RWPE2 (cell line): ENCODE data around the gene UQCRQ.

ENCODE experiments used
- ATAC-seq: fragments of 200-7000 bp; cut with Tn5 transposase; 3 replicates; pipeline ENCODE4 v1.9.1; 2021; ENCODE audit warnings: low read depth
- DNase-seq: peaks from one replicate; pipeline ENCODE4 v3.0.0-alpha.2; 2020; ENCODE audit warnings: low spot score
- H3K27ac ChIP-seq: fragments of 450-650 bp; 2 replicates; pipeline ENCODE4 v1.5.1; 2017; ENCODE audit warnings: mild to moderate bottlenecking; ENCODE audit not compliant: poor library complexity, severe bottlenecking
- H3K27me3 ChIP-seq: fragments of 250-450 bp; sonication (Bioruptor Pico); 2 replicates; pipeline ENCODE4 v1.5.1; 2021; ENCODE audit warnings: mild to moderate bottlenecking, moderate library complexity; ENCODE audit not compliant: insufficient read depth, poor library complexity, severe bottlenecking
- H3K36me3 ChIP-seq: fragments of 250-450 bp; sonication (Bioruptor Pico); 2 replicates; pipeline ENCODE4 v1.5.1; 2020; ENCODE audit warnings: low read depth, mild to moderate bottlenecking, moderate library complexity
- H3K4me1 ChIP-seq: fragments of 250-450 bp; sonication (Bioruptor Pico); 2 replicates; pipeline ENCODE4 v1.5.1; 2021; ENCODE audit warnings: mild to moderate bottlenecking, moderate library complexity; ENCODE audit not compliant: insufficient read depth, poor library complexity, severe bottlenecking
- H3K4me3 ChIP-seq: fragments of 250-450 bp; sonication (Bioruptor Pico); 2 replicates; pipeline ENCODE4 v1.5.1; 2021; ENCODE audit warnings: mild to moderate bottlenecking, moderate library complexity; ENCODE audit not compliant: severe bottlenecking
- H3K9me3 ChIP-seq: fragments of 250-450 bp; sonication (Bioruptor Pico); 2 replicates; pipeline ENCODE4 v1.5.1; 2021; ENCODE audit warnings: mild to moderate bottlenecking, moderate library complexity; ENCODE audit not compliant: severe bottlenecking
- TF ChIP-seq, protein P1 (sequence below): fragments of 450-650 bp; IDR thresholded peaks from one replicate; pipeline ENCODE4 v1.5.1; 2017; ENCODE audit warnings: mild to moderate bottlenecking, moderate library complexity; ENCODE audit not compliant: poor library complexity, severe bottlenecking

UQCRQ gene

DNA sequence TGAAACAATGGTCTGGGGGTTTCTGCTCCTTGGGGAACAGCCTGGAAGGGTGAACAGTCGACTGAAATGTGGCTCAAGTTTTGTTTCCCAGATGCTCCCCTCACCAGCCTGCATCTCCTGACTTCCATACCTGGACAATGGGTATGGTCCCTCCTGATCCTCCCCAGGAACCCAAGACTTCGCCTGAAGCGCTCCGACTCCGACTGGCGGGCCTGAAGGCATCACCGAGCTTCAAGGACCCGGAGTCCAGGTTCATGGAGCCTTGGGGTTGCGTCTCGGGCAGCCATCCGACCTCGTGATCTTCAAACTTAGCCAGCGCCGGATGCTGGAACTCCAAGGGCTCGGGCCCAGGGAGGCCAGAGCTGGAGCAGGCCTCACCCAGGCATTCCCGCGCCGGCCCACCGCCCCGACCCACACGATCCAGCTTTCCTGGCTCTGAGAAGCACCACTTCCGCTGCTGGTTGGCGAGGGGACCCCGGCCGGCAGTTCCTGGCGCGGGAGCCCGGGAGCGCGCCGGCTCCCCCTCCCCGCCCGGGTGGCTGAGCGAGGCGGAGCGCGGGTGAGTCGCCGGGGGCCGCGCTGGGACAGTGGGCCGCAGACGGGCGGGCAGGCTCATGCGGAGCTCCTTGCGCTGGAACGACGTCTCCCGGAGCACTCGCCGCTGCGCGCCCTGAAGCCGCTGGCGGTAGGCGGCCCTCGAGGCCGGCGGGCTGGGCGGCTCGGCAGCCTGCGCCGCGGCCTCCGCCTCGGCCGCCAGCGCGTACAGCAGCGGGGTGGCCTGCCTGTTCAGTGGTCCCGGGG lies 41.2 kb upstream of the UQCRQ start:
- Histone ChIP-seq H3K4me3 (no peak overlapping the region), H3K9me3 (no peaks in the 10 kb centered on the region), H3K4me1 (no peaks in the 10 kb centered on the region), H3K36me3 (no peaks in the 10 kb centered on the region), H3K27ac (no peak overlapping the region), H3K27me3 (no peaks in the 10 kb centered on the region)
- ATAC-seq (no peak), DNase-seq (no peak)
- TF ChIP-seq, protein P1, sequence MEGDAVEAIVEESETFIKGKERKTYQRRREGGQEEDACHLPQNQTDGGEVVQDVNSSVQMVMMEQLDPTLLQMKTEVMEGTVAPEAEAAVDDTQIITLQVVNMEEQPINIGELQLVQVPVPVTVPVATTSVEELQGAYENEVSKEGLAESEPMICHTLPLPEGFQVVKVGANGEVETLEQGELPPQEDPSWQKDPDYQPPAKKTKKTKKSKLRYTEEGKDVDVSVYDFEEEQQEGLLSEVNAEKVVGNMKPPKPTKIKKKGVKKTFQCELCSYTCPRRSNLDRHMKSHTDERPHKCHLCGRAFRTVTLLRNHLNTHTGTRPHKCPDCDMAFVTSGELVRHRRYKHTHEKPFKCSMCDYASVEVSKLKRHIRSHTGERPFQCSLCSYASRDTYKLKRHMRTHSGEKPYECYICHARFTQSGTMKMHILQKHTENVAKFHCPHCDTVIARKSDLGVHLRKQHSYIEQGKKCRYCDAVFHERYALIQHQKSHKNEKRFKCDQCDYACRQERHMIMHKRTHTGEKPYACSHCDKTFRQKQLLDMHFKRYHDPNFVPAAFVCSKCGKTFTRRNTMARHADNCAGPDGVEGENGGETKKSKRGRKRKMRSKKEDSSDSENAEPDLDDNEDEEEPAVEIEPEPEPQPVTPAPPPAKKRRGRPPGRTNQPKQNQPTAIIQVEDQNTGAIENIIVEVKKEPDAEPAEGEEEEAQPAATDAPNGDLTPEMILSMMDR, result no peak

DNA sequence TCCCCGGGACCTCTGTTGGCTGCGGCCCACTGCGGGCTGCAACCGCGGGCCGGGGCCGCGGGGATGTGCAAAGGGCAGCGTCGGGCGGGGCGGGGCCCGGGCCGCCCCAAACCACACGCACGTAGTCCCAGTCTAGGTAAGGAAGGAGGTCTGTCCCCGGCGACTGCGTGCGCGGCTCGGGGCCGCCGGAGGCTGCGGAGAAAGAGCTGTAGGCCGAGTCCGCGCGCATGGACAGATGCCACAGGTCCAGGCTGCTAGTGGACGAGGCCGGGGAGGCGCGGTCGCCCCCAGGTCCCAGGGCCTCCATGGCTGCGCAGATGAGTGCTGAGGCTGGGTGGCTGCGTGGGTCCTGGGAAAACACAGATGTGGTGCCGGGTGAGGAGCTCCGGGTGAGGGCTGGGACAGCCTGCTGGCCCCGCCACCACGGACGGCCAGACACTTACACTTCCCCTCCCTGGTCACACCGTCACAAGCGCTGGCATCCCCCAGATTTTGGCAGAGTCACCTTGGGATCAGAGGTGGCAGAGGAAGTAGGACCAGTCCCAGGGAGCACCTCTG lies 40.5 kb upstream of the UQCRQ start:
- Histone ChIP-seq H3K4me1 (no peaks in the 10 kb centered on the region), H3K27me3 (no peaks in the 10 kb centered on the region), H3K36me3 (no peaks in the 10 kb centered on the region), H3K9me3 (no peaks in the 10 kb centered on the region), H3K27ac (no peak overlapping the region), H3K4me3 (no peak overlapping the region)
- DNase-seq (no peak), ATAC-seq (no peak)
- TF ChIP-seq, protein P1, result no peak

DNA sequence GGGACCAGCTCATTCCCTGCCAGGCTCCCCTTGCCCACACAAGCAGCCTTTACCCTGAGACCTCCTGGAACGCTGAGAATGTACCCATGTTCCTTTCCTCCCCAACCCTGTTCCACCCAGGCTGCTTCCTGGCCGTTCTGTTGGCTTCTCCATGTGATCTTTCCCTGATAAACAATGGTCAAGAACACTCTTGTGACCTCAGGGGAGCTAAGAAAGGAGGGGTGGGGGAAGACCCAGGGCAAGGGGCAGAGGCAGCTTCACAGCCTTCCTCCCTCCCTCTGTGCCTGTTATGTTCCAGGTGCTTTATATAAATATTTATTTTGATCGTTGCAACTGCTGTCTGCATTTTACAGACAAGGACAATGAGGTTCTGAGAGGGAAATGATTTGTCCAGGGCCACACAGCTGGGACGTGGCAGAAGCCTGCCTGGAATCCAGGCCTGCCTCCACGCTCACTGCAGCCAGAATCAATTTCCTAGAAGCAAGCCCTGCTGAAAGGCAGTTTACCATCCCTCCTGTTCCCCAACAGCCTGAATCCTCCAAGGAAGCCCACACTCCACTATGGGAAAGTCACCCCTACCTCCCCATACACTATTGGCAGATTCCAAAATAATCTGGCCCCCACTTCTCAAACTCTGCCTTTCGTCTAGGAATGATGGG lies 39.9 kb upstream of the UQCRQ start:
- H3K27ac ChIP-seq, result no peak overlapping the region
- DNase-seq (no peak), ATAC-seq (no peak)
- H3K36me3 ChIP-seq, result no peaks in the 10 kb centered on the region
- TF ChIP-seq, protein P1, result no peak
- H3K4me3 ChIP-seq, result no peak overlapping the region
- no peaks in the 10 kb centered on the region for H3K4me1 ChIP-seq
- H3K27me3 ChIP-seq, result no peaks in the 10 kb centered on the region
- no peaks in the 10 kb centered on the region for H3K9me3 ChIP-seq

DNA sequence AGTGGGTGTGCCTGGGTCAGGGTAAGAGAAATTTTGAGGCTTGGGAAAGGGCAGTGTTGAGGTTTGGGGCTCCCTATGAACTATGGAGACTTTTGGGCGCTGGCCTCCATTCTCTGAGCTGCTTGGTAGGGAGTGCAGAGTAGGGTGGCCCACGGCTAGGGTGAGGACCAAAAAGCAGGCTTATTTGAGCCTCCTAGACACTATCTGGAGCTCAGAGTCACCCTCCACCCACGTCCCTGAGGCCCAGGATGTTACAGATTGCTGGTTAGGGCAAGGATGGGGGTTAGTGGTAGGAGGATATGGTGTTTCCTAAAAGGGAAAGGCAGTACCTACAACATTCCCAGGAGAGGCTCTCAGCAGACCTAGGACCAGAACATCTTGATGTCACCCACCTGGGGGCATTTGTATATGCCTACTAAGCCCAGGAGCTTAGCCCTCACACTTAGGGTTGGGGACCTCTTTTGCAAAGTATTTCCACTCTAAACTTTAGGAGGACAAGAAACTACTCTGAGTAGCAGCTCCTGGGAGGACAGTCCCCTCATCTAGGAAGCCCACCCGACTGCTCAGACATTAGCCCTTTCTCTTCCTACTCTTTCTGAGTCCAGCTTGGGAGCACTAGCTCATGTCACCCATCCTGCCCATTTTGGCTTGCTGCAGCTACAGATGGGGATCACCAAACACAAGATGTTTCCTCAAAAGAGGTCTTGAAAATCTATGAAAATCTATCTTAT lies 38.3 kb upstream of the UQCRQ start:
- ATAC-seq (no peak), DNase-seq (no peak)
- Histone ChIP-seq H3K27ac (no peak overlapping the region), H3K4me3 (no peak overlapping the region), H3K27me3 (no peaks in the 10 kb centered on the region), H3K9me3 (no peaks in the 10 kb centered on the region), H3K4me1 (no peaks in the 10 kb centered on the region), H3K36me3 (no peaks in the 10 kb centered on the region)
- TF ChIP-seq, protein P1, result no peak
